OCI-LY1 (cell line): ENCODE data around the gene SNX7.

Experiments
- H2AFZ ChIP-seq: fragments of 200-600 bp; sonication (generic), shearing (Covaris generic); 2 replicates; pipeline ENCODE4 v1.6.0; 2014; ENCODE audit warnings: antibody characterized with exemption, mild to moderate bottlenecking, low read length
- H3F3A ChIP-seq: fragments of 200-600 bp; sonication (generic), shearing (Covaris generic); 2 replicates; pipeline ENCODE4 v1.6.0; 2014; ENCODE audit warnings: mild to moderate bottlenecking, antibody characterized with exemption, low read length, moderate library complexity; ENCODE audit not compliant: insufficient read depth
- H3K27ac ChIP-seq: fragments of 200-600 bp; sonication (generic); 2 replicates; pipeline ENCODE4 v1.5.1; 2014; ENCODE audit warnings: low read length, mixed run types, mild to moderate bottlenecking, low read depth; ENCODE audit not compliant: poor library complexity, severe bottlenecking
- H3K27me3 ChIP-seq: fragments of 200-600 bp; sonication (generic); 2 replicates; pipeline ENCODE4 v1.6.0; 2014; ENCODE audit warnings: antibody characterized with exemption, mild to moderate bottlenecking, low read length, moderate library complexity; ENCODE audit not compliant: insufficient read depth
- H3K36me3 ChIP-seq: fragments of 200-600 bp; sonication (generic); 2 replicates; pipeline ENCODE4 v1.6.1; 2014; ENCODE audit warnings: mild to moderate bottlenecking, antibody characterized with exemption, low read length, moderate library complexity, mixed read lengths; ENCODE audit not compliant: insufficient read depth
- H3K4me1 ChIP-seq: fragments of 200-600 bp; sonication (generic); 2 replicates; pipeline ENCODE4 v1.5.1; 2014; ENCODE audit warnings: mild to moderate bottlenecking, low read length, moderate library complexity; ENCODE audit not compliant: insufficient read depth, severe bottlenecking
- H3K4me2 ChIP-seq: fragments of 200-600 bp; sonication (generic), shearing (Covaris generic); 2 replicates; pipeline ENCODE4 v1.6.1; 2014; ENCODE audit warnings: low read length
- H3K4me3 ChIP-seq: fragments of 200-600 bp; sonication (generic); 2 replicates; pipeline ENCODE4 v1.5.1; 2014; ENCODE audit warnings: low read length, low read depth, mild to moderate bottlenecking, mixed read lengths; ENCODE audit not compliant: poor library complexity, severe bottlenecking
- H3K79me2 ChIP-seq: fragments of 200-600 bp; shearing (Covaris generic); 2 replicates; pipeline ENCODE4 v1.6.1; 2016; ENCODE audit warnings: mixed run types, low read length, mixed read lengths; ENCODE audit not compliant: insufficient read depth
- H3K9ac ChIP-seq: fragments of 200-600 bp; sonication (generic), shearing (Covaris generic); 2 replicates; pipeline ENCODE4 v1.6.1; 2014; ENCODE audit warnings: mild to moderate bottlenecking, low read length, mixed read lengths
- H3K9me2 ChIP-seq: fragments of 200-600 bp; sonication (generic), shearing (Covaris generic); 2 replicates; pipeline ENCODE4 v1.6.1; 2014; ENCODE audit warnings: low read depth, mild to moderate bottlenecking, low read length, mixed read lengths
- H3K9me3 ChIP-seq: fragments of 200-600 bp; shearing (Covaris generic); 2 replicates; pipeline ENCODE4 v1.6.1; 2014; ENCODE audit warnings: low read length, mixed read lengths
- H4K20me1 ChIP-seq: fragments of 200-600 bp; sonication (generic), shearing (Covaris generic); 2 replicates; pipeline ENCODE4 v1.6.0; 2016; ENCODE audit warnings: mild to moderate bottlenecking, low read length; ENCODE audit not compliant: insufficient read depth
- CTCF ChIP-seq: fragments of 200-600 bp; sonication (generic), shearing (Covaris generic); IDR thresholded peaks from 2 replicates; pipeline ENCODE4 v1.5.1; 2017; ENCODE audit warnings: mild to moderate bottlenecking, antibody characterized with exemption, low read length, moderate library complexity, mixed read lengths
- EZH2 ChIP-seq: fragments of 200-600 bp; sonication (generic), shearing (Covaris generic); IDR thresholded peaks from 2 replicates; pipeline ENCODE4 v1.8.0; 2017; ENCODE audit warnings: borderline replicate concordance, mixed run types, mild to moderate bottlenecking, antibody characterized with exemption, low read length, moderate library complexity, mixed read lengths

The SNX7 gene

GRCh38 chr1:98783821-98784220 lies 122.3 kb downstream of the SNX7 start:
- no peak for TF ChIP-seq EZH2
- TF ChIP-seq CTCF: no peak
- Histone ChIP-seq H3K4me3 (no peak overlapping the region), H3K79me2 (no peaks in the 10 kb centered on the region), H3K27me3 (no peaks in the 10 kb centered on the region), H3K4me2 (no peak overlapping the region), H3K36me3 (no peaks in the 10 kb centered on the region), H3F3A (no peaks in the 10 kb centered on the region), H3K27ac (no peak overlapping the region), H3K9me2 (no peaks in the 10 kb centered on the region), H3K9ac (no peak overlapping the region), H3K4me1 (no peaks in the 10 kb centered on the region), H2AFZ (no peak overlapping the region), H4K20me1 (no peaks in the 10 kb centered on the region), H3K9me3 (no peaks in the 10 kb centered on the region)

GRCh38 chr1:98791498-98791897 lies 130.0 kb downstream of the SNX7 start:
- Histone ChIP-seq H3K4me1 (no peaks in the 10 kb centered on the region), H2AFZ (no peak overlapping the region)

GRCh38 chr1:98792123-98792522 lies 130.6 kb downstream of the SNX7 start:
- no peak overlapping the region for H3K27ac ChIP-seq
- no peaks in the 10 kb centered on the region for H3K4me1 ChIP-seq
- no peaks in the 10 kb centered on the region for H3K79me2 ChIP-seq
- no peak overlapping the region for H2AFZ ChIP-seq
- no peaks in the 10 kb centered on the region for H3K9me2 ChIP-seq
- H3K4me2 ChIP-seq: no peak overlapping the region
- H4K20me1 ChIP-seq: no peaks in the 10 kb centered on the region
- no peaks in the 10 kb centered on the region for H3K27me3 ChIP-seq
- TF ChIP-seq CTCF (no peak), EZH2 (no peak)
- H3K4me3 ChIP-seq: no peak overlapping the region
- no peaks in the 10 kb centered on the region for H3K36me3 ChIP-seq
- no peaks in the 10 kb centered on the region for H3K9me3 ChIP-seq
- H3K9ac ChIP-seq: no peak overlapping the region
- H3F3A ChIP-seq: no peaks in the 10 kb centered on the region

More at GRCh38 chr1:98791498-98791897, 130.0 kb downstream of the SNX7 start:
- Histone ChIP-seq H3K4me2 (no peak overlapping the region), H3F3A (no peaks in the 10 kb centered on the region), H3K27ac (no peak overlapping the region), H3K27me3 (no peaks in the 10 kb centered on the region), H3K36me3 (no peaks in the 10 kb centered on the region), H4K20me1 (no peaks in the 10 kb centered on the region), H3K9me2 (no peaks in the 10 kb centered on the region), H3K9me3 (no peaks in the 10 kb centered on the region), H3K79me2 (no peaks in the 10 kb centered on the region), H3K9ac (no peak overlapping the region), H3K4me3 (no peak overlapping the region)
- TF ChIP-seq CTCF (no peak), EZH2 (no peak)
